Activated T-cell treated with anti-CD3 and anti-CD28 coated beads, Interleukin-2, amount 50 U/mL, for 4 hours (primary cell): ENCODE data around the gene CORT. TPM values are rescaled to one million over a fixed set of nuclear protein-coding genes. Genes with fewer than 3 reads are reported as not detected.
"Not testable (repeated sequence)": the region's sequence is repeated elsewhere in the genome, so short reads cannot be mapped to it uniquely, and the experiment has no call there.

Experiments used
- ATAC-seq, 2 donors: fragments of 200-7000 bp; cut with Tn5 transposase; one replicate each; pipeline ENCODE4 v1.10.0; 2021
- DNase-seq: peaks from one replicate; pipeline ENCODE4 v3.0.0-alpha.2; 2020
- H3K27me3 Mint-ChIP-seq: one replicate; pipeline ENCODE4 v1.8.0; 2021; ENCODE audit warnings: low read depth, mixed read lengths
- H3K36me3 Mint-ChIP-seq: one replicate; pipeline ENCODE4 v1.8.0; 2022; ENCODE audit warnings: mixed read lengths; ENCODE audit not compliant: insufficient read depth
- H3K4me1 Mint-ChIP-seq: one replicate; pipeline ENCODE4 v1.8.0; 2021; ENCODE audit warnings: low read depth, mixed read lengths
- H3K4me3 Mint-ChIP-seq: one replicate; pipeline ENCODE4 v1.8.0; 2021; ENCODE audit warnings: mild to moderate bottlenecking, moderate library complexity, mixed read lengths
- H3K9me3 Mint-ChIP-seq: one replicate; pipeline ENCODE4 v1.8.0; 2021; ENCODE audit warnings: mixed read lengths
- total RNA-seq, 3 donors: library from RNA; stranded (reverse); gene quantifications; one replicate each; pipeline ENCODE4 v1.2.1, GENCODE V29; 2021

The CORT gene
- total RNA-seq, 3 donors from 2014 or later = 0.32 TPM; not detected in 2

DNA sequence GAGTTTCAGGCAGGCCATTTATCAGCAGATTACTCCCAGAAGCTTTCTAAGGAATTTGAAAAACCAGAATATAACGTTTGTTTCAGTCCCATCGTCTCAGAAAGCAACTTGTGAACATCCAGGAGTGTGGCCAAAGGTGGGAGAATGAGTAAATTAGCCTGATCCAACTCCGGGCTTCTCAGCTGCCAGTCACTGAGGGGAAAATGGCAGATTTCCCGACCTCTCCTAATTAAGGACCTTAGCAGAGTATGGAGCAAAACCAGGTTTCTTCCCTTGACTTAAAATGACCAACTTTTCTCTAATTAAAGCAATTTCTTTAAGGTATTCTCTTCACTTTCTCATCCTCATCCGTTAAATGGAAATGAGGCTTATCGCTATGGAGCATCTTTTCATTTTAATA, 1.0 kb downstream of the CORT start:
- no peak overlapping the region for H3K4me3 Mint-ChIP-seq
- H3K36me3 Mint-ChIP-seq = peaks cover 2% of the 10 kb centered on the region
- H3K9me3 Mint-ChIP-seq = no peaks in the 10 kb centered on the region
- ATAC-seq (no peak), DNase-seq (no peak)
- H3K27me3 Mint-ChIP-seq = no peaks in the 10 kb centered on the region
- no peaks in the 10 kb centered on the region for H3K4me1 Mint-ChIP-seq

DNA sequence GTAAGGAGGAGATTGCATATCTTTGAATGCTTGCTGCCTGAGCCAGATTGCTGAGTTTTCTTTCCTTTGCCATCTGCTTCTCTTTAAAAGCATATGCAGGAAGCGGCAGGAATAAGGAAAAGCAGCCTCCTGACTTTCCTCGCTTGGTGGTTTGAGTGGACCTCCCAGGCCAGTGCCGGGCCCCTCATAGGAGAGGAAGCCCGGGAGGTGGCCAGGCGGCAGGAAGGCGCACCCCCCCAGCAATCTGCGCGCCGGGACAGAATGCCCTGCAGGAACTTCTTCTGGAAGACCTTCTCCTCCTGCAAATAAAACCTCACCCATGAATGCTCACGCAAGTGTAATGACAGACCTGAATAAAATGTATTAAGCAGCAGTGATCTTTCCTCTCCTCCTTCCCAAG, 1.5 kb downstream of the CORT start:
- H3K27me3 Mint-ChIP-seq = no peaks in the 10 kb centered on the region
- H3K36me3 Mint-ChIP-seq = peaks cover 5% of the 10 kb centered on the region
- H3K4me1 Mint-ChIP-seq = no peaks in the 10 kb centered on the region
- no peak overlapping the region for H3K4me3 Mint-ChIP-seq
- DNase-seq (no peak), ATAC-seq (no peak)
- H3K9me3 Mint-ChIP-seq = no peaks in the 10 kb centered on the region

DNA sequence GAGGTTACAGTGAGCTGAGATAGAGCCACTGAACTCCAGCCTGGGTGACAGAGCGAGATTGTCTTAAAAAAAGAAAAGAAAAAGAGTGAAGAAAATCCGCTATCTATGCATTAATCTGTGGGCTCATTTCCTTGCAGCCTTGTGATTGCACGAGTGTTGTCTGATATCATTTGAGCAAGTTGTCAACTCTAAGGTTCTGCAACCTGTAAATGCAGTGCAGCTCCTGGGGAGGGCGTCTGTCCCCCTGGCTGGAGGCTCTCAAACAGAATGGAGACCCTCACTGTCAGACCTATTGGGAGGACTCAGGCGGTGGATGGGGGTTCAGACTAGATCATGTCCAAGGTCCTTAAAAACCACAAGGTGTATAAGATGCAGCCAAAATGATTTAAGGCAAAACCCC, 6.2 kb downstream of the CORT start:
- H3K9me3 Mint-ChIP-seq = no peaks in the 10 kb centered on the region
- ATAC-seq (no peak), DNase-seq (no peak)
- H3K4me1 Mint-ChIP-seq = peaks cover 8% of the 10 kb centered on the region
- no peaks in the 10 kb centered on the region for H3K27me3 Mint-ChIP-seq
- peaks cover 7% of the 10 kb centered on the region for H3K36me3 Mint-ChIP-seq
- no peak overlapping the region for H3K4me3 Mint-ChIP-seq

DNA sequence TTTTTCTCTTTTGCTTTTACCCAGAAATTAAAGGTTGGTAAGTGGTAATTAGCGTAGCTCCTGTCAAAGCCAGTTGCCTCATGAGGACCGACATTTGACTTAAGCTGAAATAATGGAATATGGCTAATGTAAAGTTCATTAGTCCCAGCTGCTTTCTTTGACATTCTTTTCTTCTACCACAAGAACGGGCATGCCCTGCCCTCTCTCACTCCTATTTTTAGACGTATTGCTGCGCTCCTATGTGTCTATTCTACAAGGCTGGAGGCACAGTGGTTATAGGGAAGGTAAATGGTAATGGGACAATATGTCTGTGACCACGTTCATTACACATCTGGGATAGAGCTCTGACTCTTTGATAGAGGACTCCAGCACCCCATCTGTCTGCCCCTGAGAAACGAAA, 6.8 kb downstream of the CORT start:
- Mint-ChIP-seq H3K4me3 (no peak overlapping the region), H3K4me1 (peaks cover 8% of the 10 kb centered on the region), H3K27me3 (no peaks in the 10 kb centered on the region), H3K9me3 (no peaks in the 10 kb centered on the region), H3K36me3 (peaks cover 11% of the 10 kb centered on the region)
- DNase-seq (no peak), ATAC-seq (no peak)

DNA sequence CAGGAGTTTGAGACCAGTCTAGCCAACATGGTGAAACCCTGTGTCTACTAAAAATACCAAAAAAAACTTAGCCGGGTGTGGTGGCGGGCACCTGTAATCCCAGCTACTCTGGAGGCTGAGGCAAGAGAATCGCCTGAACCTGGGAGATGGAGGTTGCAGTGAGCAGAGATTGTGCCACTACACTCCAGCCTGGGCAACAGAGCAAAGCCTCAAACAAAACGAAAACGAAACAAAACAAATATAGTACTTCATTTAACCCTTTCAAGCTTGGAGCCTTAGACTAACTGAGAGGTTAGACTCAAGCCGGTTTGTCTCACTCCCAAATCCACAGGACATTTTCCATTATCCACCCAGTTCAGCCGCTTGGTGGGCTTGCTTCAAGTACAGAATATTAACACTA, 7.6 kb downstream of the CORT start:
- H3K27me3 Mint-ChIP-seq, H3K9me3 Mint-ChIP-seq, H3K4me3 Mint-ChIP-seq, H3K4me1 Mint-ChIP-seq, DNase-seq: not testable (repeated sequence)
- ATAC-seq = peak in 1 of 2 donors; percentile 14
- peaks cover 14% of the 10 kb centered on the region for H3K36me3 Mint-ChIP-seq

DNA sequence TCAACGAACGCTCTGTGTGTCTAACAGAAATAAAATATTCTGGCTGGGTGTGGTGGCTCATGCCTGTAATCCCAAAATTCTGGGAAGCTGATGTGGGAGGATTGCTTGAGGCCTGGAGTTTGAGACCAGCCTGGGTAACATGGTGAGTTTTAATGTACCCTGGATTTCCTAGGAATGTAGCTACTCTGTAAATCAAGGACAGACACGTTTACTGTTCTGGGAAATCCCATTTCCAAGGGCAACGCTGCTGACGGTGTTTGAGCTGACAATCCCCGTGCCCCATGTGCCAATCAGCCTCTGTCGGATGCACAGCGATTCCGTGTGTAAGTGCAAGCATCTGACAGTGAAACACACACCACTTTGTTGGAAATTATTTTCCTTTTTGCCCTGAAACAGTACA, 8.0 kb downstream of the CORT start:
- no peaks in the 10 kb centered on the region for H3K9me3 Mint-ChIP-seq
- peaks cover 8% of the 10 kb centered on the region for H3K4me1 Mint-ChIP-seq
- H3K4me3 Mint-ChIP-seq = no peak overlapping the region
- peaks cover 16% of the 10 kb centered on the region for H3K36me3 Mint-ChIP-seq
- DNase-seq (no peak), ATAC-seq (no peak)
- H3K27me3 Mint-ChIP-seq = no peaks in the 10 kb centered on the region

DNA sequence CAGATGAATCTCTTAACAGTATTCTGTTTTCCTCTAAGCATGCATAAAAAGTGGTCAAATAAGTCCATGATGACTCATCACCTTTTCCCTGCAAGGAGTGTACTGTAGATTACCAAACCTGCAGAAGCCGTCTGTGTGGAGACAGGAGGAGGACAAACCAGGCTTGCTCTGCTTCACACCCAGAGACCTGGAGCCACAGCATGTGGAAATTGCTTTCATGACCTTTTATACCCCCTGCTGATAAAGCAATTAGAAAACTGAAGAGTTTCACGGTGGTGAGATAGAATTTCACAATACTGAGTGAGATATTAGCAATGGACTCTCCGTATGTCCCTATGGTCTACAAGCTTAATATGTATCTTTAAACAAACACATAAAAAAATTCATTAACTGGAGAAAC, 9.4 kb downstream of the CORT start:
- peaks cover 24% of the 10 kb centered on the region for H3K36me3 Mint-ChIP-seq
- H3K27me3 Mint-ChIP-seq = no peaks in the 10 kb centered on the region
- no peak for ATAC-seq
- DNase-seq = no peak
- H3K9me3 Mint-ChIP-seq = no peaks in the 10 kb centered on the region
- H3K4me1 Mint-ChIP-seq = peaks cover 8% of the 10 kb centered on the region
- no peak overlapping the region for H3K4me3 Mint-ChIP-seq

DNA sequence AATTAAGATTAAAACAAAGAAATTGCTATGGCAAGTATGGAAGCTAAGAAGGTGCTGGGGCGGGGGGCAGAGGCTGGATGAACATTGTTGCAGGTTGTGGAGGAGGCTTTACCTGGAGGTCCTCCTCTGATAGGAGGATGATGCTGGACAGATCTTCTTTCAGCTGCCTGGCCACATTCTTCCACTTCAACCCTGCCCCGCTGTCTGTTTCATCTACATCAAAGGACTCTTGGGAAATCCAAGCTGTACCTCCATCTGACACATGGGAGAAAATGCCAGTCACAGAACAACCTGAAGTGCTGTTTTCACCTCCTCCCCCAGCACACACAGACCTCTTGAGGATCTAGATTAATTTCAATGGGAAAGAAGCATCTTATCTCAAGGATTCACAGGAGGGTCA, 17.2 kb downstream of the CORT start:
- no peak for ATAC-seq
- Mint-ChIP-seq H3K36me3 (peaks cover 30% of the 10 kb centered on the region), H3K27me3 (no peaks in the 10 kb centered on the region), H3K4me1 (peaks cover 10% of the 10 kb centered on the region), H3K4me3 (no peak overlapping the region), H3K9me3 (no peaks in the 10 kb centered on the region)
- no peak for DNase-seq

DNA sequence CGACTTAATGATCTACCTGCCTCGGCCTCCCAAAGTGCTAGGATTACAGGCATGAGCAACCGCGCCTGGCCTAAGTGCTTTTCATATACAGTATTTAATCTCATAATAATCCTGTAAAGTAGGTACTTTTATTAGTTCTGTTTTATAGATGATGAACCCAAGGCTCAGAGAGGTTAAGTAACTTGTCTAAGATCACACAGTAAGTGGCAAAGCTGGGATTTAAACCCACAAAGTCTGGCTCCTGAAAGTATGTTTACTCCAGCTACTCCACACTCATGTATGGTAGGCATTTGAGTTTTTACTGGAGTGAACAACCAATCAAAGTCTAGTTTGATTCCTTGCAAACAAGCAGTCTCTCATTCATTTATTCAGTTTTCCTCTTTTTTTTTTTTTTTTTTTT, 20.2 kb downstream of the CORT start:
- H3K36me3 Mint-ChIP-seq = peaks cover 17% of the 10 kb centered on the region
- no peaks in the 10 kb centered on the region for H3K27me3 Mint-ChIP-seq
- peaks cover 27% of the 10 kb centered on the region for H3K4me1 Mint-ChIP-seq
- H3K9me3 Mint-ChIP-seq = no peaks in the 10 kb centered on the region
- DNase-seq (no peak), ATAC-seq (no peak)
- no peak overlapping the region for H3K4me3 Mint-ChIP-seq

DNA sequence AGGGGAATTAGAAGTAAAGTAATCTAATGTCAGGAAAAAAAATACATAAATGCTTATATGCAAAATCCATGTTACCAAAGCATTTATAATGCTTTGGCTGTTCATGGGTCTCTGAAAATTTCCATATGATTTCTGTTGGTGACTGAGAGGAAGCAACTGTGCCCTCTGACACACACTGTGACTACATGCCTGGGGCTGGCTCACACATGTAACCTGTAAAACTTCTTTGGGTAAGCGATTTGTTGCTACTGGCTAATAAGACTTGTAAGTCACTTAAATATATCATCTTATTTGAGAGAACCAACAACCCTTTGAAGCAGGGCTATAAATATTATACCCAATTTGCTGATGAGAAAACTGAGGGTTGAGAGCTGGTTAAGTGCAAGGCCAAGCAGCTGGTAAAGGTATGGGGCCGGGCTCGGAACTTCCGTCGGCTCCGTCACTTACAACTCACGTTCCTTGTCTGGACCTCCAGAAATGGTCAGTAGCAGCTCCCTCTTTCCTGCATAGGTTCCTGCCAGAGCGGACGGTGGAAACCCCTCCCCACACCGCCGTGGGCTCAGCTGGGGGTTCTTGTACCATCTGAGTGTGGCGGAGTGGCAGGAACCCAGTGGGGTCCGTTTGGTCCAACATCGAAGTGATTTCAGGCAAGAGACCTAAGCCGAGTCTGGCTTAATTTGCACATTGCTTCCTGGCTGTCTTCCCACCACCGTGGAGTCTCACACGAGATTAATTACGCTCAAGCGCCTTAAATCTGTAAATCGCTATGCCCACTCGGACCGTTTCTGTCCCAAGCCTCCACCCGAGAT, 21.8 kb downstream of the CORT start:
- peak in 1 of 2 donors; percentile 1 for ATAC-seq
- no peaks in the 10 kb centered on the region for H3K27me3 Mint-ChIP-seq
- peaks cover 40% of the 10 kb centered on the region for H3K4me1 Mint-ChIP-seq
- H3K9me3 Mint-ChIP-seq = no peaks in the 10 kb centered on the region
- no peak for DNase-seq
- H3K36me3 Mint-ChIP-seq = peaks cover 17% of the 10 kb centered on the region
- peak overlapping the region; percentile 96 for H3K4me3 Mint-ChIP-seq

DNA sequence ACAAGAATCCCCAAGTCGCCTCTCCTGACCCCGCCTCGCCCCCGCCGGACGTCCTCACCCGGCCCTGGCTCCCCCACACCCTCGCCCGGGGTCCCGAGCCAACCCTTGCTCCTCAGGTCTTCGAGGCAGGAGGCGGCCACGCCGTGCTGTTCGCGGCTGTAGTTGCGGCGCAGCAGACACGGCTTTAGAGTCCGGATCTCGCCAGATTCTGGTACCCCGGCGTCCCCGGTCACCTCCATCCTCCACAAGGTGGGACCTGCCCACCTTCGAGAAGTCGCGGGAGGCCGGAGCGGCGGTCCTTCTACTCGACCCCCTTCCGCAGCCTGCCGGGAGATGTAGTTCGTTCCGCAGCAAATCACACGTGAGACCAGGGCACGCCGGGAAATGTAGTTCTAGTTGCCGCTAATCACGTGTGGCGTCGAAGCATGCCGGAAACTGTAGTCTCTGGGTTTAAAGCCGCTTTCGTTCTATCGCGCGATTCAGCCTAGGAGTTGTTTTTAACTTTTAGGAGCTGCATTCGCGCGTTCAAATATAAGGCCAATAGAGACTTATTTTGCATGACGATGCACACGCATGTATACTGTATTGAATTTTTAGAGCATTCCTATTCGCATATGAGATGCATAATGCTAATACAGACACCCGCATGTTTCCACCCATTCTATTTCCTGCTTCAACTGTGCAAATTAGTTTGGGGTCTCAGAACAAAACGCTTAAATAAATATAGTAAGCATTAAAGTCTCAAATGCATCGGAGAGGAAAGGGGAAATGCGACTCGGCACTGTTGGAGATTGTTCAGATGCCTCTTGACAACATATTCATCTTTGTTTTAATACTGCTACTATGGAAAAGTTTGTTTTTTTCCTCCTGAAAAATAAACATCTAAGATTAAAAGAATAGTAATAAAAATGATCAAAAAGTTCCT, 22.7 kb downstream of the CORT start, which contains the start of gene DFFA:
TSS of gene DFFA (minus strand) at position 310 of the 925 bp plus-strand sequence. CDS start at position 239, 71 bp downstream.
- Mint-ChIP-seq H3K27me3 (no peaks in the 10 kb centered on the region), H3K4me3 (peak within 1 kb of the TSS; percentile 96), H3K4me1 (peaks cover 44% of the 10 kb centered on the region), H3K9me3 (no peaks in the 10 kb centered on the region), H3K36me3 (peaks cover 14% of the 10 kb centered on the region)
- DNase-seq (peak; percentile 84), ATAC-seq (peak; percentile 84 to 87)

DNA sequence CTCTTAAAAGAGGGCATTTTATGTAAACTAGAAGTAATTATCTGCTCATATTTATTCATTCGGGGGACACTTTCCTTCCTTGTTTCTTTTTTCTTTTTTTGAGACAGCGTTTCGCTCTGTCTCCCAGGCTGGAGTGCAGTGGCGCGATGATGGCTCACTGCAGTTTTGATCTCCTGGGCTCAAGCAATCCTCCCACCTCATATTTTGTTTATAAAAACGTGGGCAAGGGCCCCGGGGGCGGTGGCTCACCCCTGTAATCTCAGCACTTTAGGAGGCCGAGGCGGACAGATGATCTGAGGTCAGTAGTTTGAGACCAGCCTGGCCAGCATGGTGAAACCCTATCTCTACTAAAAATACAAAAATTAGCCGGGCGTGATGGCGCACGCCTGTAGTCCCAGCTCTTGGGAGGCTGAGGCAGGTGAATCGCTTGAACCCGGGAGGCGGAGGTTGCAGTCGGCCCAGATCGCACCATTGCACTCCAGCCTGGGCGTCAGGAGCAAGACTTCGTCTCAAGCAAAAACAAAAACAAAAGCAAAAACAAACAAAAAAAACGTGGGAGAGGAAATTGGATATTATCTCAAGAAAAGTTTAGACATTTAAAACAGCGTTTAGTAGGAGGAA, 23.4 kb downstream of the CORT start:
- H3K4me1 Mint-ChIP-seq = peaks cover 45% of the 10 kb centered on the region
- no peaks in the 10 kb centered on the region for H3K9me3 Mint-ChIP-seq
- ATAC-seq (no peak), DNase-seq (no peak)
- H3K36me3 Mint-ChIP-seq = peaks cover 8% of the 10 kb centered on the region
- peak overlapping the region; percentile 96 for H3K4me3 Mint-ChIP-seq
- no peaks in the 10 kb centered on the region for H3K27me3 Mint-ChIP-seq

DNA sequence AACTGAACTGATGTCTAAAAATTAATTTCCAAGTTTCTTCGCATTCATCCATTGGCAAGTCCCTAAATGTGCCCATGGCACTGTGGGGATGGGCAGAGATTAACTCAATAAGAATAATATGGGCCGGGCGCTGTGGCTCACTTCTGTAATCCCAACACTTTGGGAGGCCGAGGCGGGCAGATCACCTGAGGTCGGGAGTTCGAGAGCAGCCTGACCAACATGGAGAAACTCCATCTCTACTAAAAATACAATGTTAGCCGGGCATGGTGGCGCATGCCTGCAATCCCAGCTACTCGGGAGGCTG, 24.4 kb downstream of the CORT start:
- H3K36me3 Mint-ChIP-seq, ATAC-seq, DNase-seq, H3K9me3 Mint-ChIP-seq, H3K27me3 Mint-ChIP-seq: not testable (repeated sequence)
- Mint-ChIP-seq H3K4me3 (peak overlapping the region; percentile 96), H3K4me1 (peaks cover 47% of the 10 kb centered on the region)
